Psoas muscle (tissue), 8 donors: ENCODE data around the gene FBXO2. TPM values are rescaled to one million over a fixed set of nuclear protein-coding genes. Genes with fewer than 3 reads are reported as not detected.

Experiments used
- ATAC-seq, 4 donors: fragments of 200-7000 bp; cut with Tn5 transposase; one replicate each; pipeline ENCODE4 v1.9.1; 2020; ENCODE audit warnings: moderate library complexity in 3 of 4, mild to moderate bottlenecking in 2 of 4
- DNase-seq, 2 donors: peaks; one replicate each; pipeline ENCODE4 v3.0.0-alpha.2; 2020
- H3K27ac ChIP-seq: fragments of 200-600 bp; one replicate; pipeline ENCODE4 v1.8.0; 2022
- H3K27me3 ChIP-seq, 3 donors: fragments of 200-600 bp in 1 of 3; one replicate each; pipeline versions ENCODE4 v1.6.1 to v1.8.0; 2013 to 2022; ENCODE audit warnings: low read length in 2 of 3, mild to moderate bottlenecking in 2 of 3, moderate library complexity in 1 of 3; ENCODE audit not compliant: insufficient read depth in 3 of 3
- H3K36me3 ChIP-seq, 2 donors: fragments of 200-600 bp in 1 of 2; one replicate each; pipeline versions ENCODE4 v1.6.1 to v1.8.0; 2013 to 2022; ENCODE audit warnings: low read depth in 1 of 2, mild to moderate bottlenecking in 1 of 2, moderate library complexity in 1 of 2; ENCODE audit not compliant: insufficient read depth in 1 of 2
- H3K4me1 ChIP-seq: fragments of 200-600 bp; one replicate; pipeline ENCODE4 v1.8.0; 2022
- H3K4me3 ChIP-seq: fragments of 200-600 bp; one replicate; pipeline ENCODE4 v1.8.0; 2022; ENCODE audit warnings: mild to moderate bottlenecking
- H3K9me3 ChIP-seq: fragments of 200-600 bp; one replicate; pipeline ENCODE4 v1.8.0; 2022
- WGBS, 3 donors: extraction: QIAGEN DNeasy Blood & Tissue Kit; methylation state at CpG; one replicate each; pipeline versions ENCODE4 v1.1.6 to v1.1.7; 2013; 5-methylcytosine and 5-hydroxymethylcytosine counted together
- intact Hi-C, 2 donors: fragments of 100-400 bp; cut with DNase I; formaldehyde crosslinking; loops; one replicate each; pipeline versions ENCODE4 v1.11.0 to v1.14.2; 2022
- polyA plus RNA-seq, 3 donors: library from polyadenylated mRNA; stranded (reverse); fragments of 200-250 nt; gene quantifications; one replicate each; pipeline ENCODE4 v1.2.3, GENCODE V29; 2013
- total RNA-seq, 4 donors: library from RNA; stranded (reverse); fragmentation: NEBNext Ultra II Directional in 2 of 4; extraction: Animal tissue kit (Norgen Biotek cat#: 25700) in 2 of 4; gene quantifications; one replicate each; pipeline versions ENCODE4 v1.2.1 to v1.2.4, GENCODE V29; 2021 to 2023
- TF ChIP-seq, protein P1 (sequence below): fragments of 200-600 bp; IDR thresholded peaks from one replicate; pipeline ENCODE4 v1.8.0; 2022; ENCODE audit warnings: antibody characterized with exemption
- donor health status: healthy with polysubstance abuse.
- donor health status: DM: no; HTN: no; CAD: no; lungs with moderate emphysema.
- donor health status: Bipolar disorder and iron deficiency.
- donor health status: healthy.
- donor health status: DM: yes; HTN: yes; CAD: no.
- donor health status: DM: no; HTN: no; CAD: no.
- donor health status: DM: no; HTN: no; CAD: no.
- donor health status: DM: yes; HTN: yes; CAD: no.

The FBXO2 gene
- total and polyA plus RNA-seq, 7 donors = 0.35 to 20.9 (median 1.2) TPM

DNA sequence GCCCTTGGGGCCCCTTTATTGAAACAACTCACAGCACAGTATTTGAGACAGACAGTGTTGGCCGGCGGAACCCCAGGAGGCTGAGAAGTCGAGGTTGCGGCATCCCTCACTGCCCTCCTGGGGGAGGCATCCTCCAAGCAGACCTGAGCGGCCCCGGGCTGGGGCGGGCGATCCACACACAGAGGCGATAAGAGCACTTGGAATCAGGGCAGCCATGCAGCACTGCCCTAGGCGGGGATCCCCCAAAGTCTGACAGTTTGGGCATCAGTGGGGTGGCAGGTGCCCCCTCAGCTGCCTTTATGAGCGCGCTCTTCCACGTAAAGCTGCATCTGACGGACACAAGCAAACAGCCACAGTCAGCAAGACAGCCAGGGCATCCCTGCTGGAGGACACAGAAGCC lies 20.3 kb upstream of the FBXO2 start:
- no peaks in the 10 kb centered on the region for H3K4me1 ChIP-seq
- H3K27ac ChIP-seq = no peak overlapping the region
- WGBS, 3 donors = 95 to 97% (median 96%) methylated on average over 14 of the region's 14 CpGs
- H3K9me3 ChIP-seq = no peaks in the 10 kb centered on the region
- ATAC-seq = no peak
- no peak overlapping the region for H3K4me3 ChIP-seq
- intact Hi-C loops = no loop called here
- TF ChIP-seq, protein P1, sequence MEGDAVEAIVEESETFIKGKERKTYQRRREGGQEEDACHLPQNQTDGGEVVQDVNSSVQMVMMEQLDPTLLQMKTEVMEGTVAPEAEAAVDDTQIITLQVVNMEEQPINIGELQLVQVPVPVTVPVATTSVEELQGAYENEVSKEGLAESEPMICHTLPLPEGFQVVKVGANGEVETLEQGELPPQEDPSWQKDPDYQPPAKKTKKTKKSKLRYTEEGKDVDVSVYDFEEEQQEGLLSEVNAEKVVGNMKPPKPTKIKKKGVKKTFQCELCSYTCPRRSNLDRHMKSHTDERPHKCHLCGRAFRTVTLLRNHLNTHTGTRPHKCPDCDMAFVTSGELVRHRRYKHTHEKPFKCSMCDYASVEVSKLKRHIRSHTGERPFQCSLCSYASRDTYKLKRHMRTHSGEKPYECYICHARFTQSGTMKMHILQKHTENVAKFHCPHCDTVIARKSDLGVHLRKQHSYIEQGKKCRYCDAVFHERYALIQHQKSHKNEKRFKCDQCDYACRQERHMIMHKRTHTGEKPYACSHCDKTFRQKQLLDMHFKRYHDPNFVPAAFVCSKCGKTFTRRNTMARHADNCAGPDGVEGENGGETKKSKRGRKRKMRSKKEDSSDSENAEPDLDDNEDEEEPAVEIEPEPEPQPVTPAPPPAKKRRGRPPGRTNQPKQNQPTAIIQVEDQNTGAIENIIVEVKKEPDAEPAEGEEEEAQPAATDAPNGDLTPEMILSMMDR = no peak
- H3K27me3 ChIP-seq = no peaks in the 10 kb centered on the region
- H3K36me3 ChIP-seq = peaks cover 0 to 67% of the 10 kb centered on the region in 2 donors
- DNase-seq = no peak

GRCh38 chr1:11673089-11673769 lies 19.0 kb upstream of the FBXO2 start:
- Histone ChIP-seq H3K4me1 (no peaks in the 10 kb centered on the region), H3K27me3 (no peaks in the 10 kb centered on the region), H3K9me3 (no peaks in the 10 kb centered on the region), H3K27ac (no peak overlapping the region), H3K4me3 (no peak overlapping the region), H3K36me3 (peaks cover 0 to 75% of the 10 kb centered on the region in 2 donors)
- intact Hi-C loops = no loop called here
- 89 to 94% (median 91%) methylated on average over 14 of the region's 14 CpGs for WGBS, 3 donors
- TF ChIP-seq, protein P1 = no peak
- ATAC-seq = no peak
- DNase-seq = no peak

GRCh38 chr1:11671544-11672286 lies 17.5 kb upstream of the FBXO2 start:
- intact Hi-C loops = no loop called here
- Histone ChIP-seq H3K4me1 (no peaks in the 10 kb centered on the region), H3K27me3 (no peaks in the 10 kb centered on the region), H3K4me3 (no peak overlapping the region), H3K9me3 (no peaks in the 10 kb centered on the region), H3K27ac (no peak overlapping the region), H3K36me3 (peaks cover 0 to 70% of the 10 kb centered on the region in 2 donors)
- DNase-seq = no peak
- peak in 2 of 4 donors; percentile 18 to 21 for ATAC-seq
- TF ChIP-seq, protein P1 = no peak
- 91 to 93% (median 93%) methylated on average over 14 of the region's 14 CpGs for WGBS, 3 donors

- ATAC-seq (no peak), DNase-seq (no peak)
- no peak overlapping the region for H3K4me3 ChIP-seq
- peaks cover 0 to 65% of the 10 kb centered on the region in 2 donors for H3K36me3 ChIP-seq
- no peaks in the 10 kb centered on the region for H3K27me3 ChIP-seq
- no peaks in the 10 kb centered on the region for H3K4me1 ChIP-seq
- no peak overlapping the region for H3K27ac ChIP-seq
- WGBS, 3 donors = 82 to 88% (median 85%) methylated on average over 6 of the region's 6 CpGs
- intact Hi-C loops = no loop called here
- TF ChIP-seq, protein P1 = no peak
- H3K9me3 ChIP-seq = no peaks in the 10 kb centered on the region
Observed at GRCh38 chr1:11671205-11671543, 16.9 kb upstream of the FBXO2 start.
